Activated naive CD8-positive, alpha-beta T cell treated with anti-CD3 and anti-CD28 coated beads, Interleukin-2, amount 50 U/mL, for 24 hours (primary cell): ENCODE measurements around the gene TMEM204.

Experiments used
- ATAC-seq: fragments of 150-1000 bp; cut with Tn5 transposase; one replicate; pipeline ENCODE4 v1.10.0; 2021
- DNase-seq: peaks from one replicate; pipeline ENCODE4 v3.0.0; 2021
- H3K27ac Mint-ChIP-seq: one replicate; pipeline ENCODE4 v1.8.0; 2021; ENCODE audit warnings: mild to moderate bottlenecking, mixed read lengths
- H3K27me3 Mint-ChIP-seq: one replicate; pipeline ENCODE4 v1.8.0; 2021; ENCODE audit warnings: mixed read lengths
- H3K36me3 Mint-ChIP-seq: one replicate; pipeline ENCODE4 v1.8.0; 2021; ENCODE audit warnings: low read depth, mixed read lengths
- H3K4me1 Mint-ChIP-seq: one replicate; pipeline ENCODE4 v1.8.0; 2021; ENCODE audit warnings: mixed read lengths
- H3K4me3 Mint-ChIP-seq: one replicate; pipeline ENCODE4 v1.8.0; 2021; ENCODE audit warnings: mild to moderate bottlenecking, moderate library complexity, mixed read lengths
- H3K9me3 Mint-ChIP-seq: one replicate; pipeline ENCODE4 v1.8.0; 2021; ENCODE audit warnings: mixed read lengths

Gene TMEM204

DNA sequence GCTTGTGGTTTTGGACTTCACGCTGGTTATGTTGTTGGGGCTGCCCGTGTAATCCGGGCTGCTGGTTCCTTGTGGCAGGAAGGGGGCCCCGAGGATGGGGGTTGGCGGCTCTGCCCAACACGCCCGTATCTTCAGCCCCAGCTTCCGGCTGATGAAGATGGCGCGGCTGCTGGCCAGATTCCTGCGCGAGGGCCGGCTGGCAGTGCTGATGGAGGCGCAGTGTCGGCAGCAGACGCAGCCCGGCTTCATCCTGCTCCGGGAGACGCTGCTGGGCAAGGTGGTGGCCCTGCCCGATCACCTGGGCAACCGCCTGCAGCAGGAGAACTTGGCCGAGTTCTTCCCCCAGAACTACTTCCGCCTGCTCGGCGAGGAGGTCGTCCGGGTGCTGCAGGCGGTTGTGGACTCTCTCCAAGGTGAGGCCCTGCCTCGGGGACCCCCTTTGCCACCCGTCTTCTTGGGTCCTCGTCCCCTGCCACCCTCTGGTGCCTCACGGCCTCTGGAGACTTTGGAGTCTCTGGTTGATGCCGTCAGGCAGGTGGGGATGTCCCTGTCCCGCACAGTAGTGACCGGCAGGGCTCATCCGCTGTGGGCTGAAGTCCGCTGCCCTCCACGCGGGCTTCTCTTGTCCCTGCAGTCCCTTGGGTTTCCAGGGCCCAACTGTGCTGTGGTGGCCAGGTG, 38.1 kb upstream of the TMEM204 start:
- Mint-ChIP-seq H3K36me3 (peaks cover 14% of the 10 kb centered on the region), H3K27me3 (no peaks in the 10 kb centered on the region), H3K27ac (no peak overlapping the region), H3K4me3 (peak overlapping the region; percentile 86), H3K4me1 (peaks cover 10% of the 10 kb centered on the region), H3K9me3 (no peaks in the 10 kb centered on the region)
- DNase-seq (no peak), ATAC-seq (no peak)

DNA sequence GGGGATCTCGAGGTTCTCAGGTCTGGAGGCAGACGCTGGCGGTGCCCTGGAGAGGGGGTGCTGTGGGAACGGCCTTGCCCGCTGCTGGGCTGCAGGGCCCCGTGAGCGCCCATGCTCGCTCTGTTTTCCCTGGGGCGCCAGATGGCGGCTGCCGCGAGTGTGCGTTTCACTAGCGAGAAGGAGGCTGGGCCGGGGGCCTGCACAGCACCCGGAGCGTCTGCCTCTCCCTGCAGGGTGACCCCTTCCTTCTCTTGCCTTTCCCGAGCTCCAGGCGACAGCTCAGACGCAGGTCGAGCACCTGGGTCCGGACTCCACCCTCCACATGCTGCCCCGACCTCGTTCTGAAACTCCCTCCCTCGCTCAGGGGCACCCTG, 37.6 kb upstream of the TMEM204 start:
- H3K9me3 Mint-ChIP-seq, result no peaks in the 10 kb centered on the region
- ATAC-seq (no peak), DNase-seq (no peak)
- no peak overlapping the region for H3K27ac Mint-ChIP-seq
- peaks cover 10% of the 10 kb centered on the region for H3K4me1 Mint-ChIP-seq
- no peaks in the 10 kb centered on the region for H3K27me3 Mint-ChIP-seq
- peaks cover 14% of the 10 kb centered on the region for H3K36me3 Mint-ChIP-seq
- H3K4me3 Mint-ChIP-seq, result no peak overlapping the region

DNA sequence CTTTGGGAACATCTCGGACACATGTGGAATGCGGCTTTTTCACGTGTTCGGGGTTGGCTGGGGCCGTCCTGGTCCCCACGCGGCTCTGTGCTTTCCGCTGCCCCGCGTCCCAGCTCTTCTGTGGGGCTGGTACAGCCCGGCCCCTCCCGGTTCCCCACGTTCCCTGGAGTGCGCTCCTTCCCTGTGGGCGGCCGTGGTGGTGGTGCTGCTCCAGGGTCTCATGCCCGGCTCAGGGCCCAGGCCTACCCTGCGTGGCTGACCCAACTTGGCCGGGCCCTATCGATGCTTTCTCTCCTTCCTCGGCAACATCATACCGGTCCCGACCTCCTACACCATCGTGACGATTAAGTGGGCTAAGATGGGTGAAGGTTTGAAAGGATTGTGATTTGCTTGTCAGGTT, 37.0 kb upstream of the TMEM204 start:
- peaks cover 14% of the 10 kb centered on the region for H3K36me3 Mint-ChIP-seq
- H3K4me3 Mint-ChIP-seq, result no peak overlapping the region
- ATAC-seq (no peak), DNase-seq (no peak)
- no peaks in the 10 kb centered on the region for H3K9me3 Mint-ChIP-seq
- no peak overlapping the region for H3K27ac Mint-ChIP-seq
- H3K4me1 Mint-ChIP-seq, result peaks cover 10% of the 10 kb centered on the region
- no peaks in the 10 kb centered on the region for H3K27me3 Mint-ChIP-seq

DNA sequence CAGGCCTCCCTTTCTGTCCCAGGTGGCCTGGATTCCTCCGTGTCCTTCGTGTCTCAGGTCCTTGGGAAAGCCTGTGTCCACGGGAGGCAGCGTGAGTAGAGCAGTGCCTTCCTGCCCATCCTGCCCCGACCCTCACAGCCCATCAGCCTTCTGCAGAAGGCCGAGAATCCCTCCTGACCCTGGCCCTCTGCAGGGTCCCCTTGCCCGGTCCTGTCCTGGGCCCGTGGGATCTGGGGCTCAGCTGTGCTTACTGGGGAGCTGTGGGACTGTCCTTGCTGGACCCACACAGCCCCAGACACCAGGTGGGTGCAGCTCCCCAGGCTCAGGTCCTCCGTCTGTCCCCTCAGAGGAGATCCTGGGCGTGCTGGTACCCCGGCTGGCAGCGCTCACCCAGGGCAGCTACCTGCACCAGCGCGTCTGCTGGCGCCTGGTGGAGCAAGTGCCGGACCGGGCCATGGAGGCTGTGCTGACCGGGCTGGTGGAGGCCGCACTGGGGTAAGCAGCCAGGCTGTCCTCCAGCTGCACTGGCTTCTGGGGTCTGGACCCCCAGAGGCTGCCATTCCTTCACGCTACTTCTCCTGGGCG, 36.4 kb upstream of the TMEM204 start:
- ATAC-seq, result no peak
- peaks cover 14% of the 10 kb centered on the region for H3K36me3 Mint-ChIP-seq

DNA sequence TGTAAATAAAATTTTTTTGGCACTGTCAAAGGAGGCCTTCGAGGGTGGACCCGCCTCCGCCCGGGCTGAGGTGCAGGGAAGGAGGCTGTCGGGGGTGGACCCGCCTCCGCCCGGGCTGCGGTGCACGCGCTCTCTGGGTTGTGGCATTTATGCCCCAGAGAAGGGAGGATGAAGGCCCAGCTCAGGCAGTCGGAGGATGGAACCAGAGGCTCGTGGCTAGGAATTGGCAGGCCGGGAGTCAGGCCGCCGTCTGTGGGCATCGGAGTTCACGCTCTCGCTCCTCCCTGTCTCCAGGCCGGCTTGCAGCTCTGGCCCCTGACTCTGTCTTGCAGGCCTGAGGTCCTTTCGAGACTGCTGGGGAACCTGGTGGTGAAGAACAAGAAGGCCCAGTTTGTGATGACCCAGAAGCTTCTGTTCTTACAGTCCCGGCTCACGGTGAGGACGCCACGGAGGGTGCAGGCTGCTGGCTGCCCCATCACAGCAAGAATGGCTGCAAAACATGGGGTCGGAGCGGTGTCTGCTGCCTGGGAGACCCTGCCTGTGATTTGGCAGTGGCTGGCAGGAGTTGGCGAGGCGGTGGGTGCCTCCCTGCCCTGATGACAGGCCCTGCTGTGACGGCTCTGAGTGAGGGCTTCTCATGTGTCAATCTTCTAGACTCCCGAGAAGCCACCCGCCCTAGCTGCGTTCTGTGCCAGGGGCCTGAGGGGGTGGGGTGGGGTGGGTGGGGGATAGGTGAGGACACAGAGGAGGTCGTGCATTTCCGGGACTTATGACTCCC, 34.4 kb upstream of the TMEM204 start:
- DNase-seq, result no peak
- Mint-ChIP-seq H3K27me3 (no peaks in the 10 kb centered on the region), H3K36me3 (peaks cover 22% of the 10 kb centered on the region), H3K27ac (no peak overlapping the region), H3K9me3 (no peaks in the 10 kb centered on the region), H3K4me1 (no peaks in the 10 kb centered on the region), H3K4me3 (no peak overlapping the region)
- no peak for ATAC-seq

More for the DNA sequence above, 36.4 kb upstream of the TMEM204 start:
- Mint-ChIP-seq H3K27ac (no peak overlapping the region), H3K9me3 (no peaks in the 10 kb centered on the region), H3K4me3 (no peak overlapping the region), H3K27me3 (no peaks in the 10 kb centered on the region), H3K4me1 (peaks cover 10% of the 10 kb centered on the region)
- no peak for DNase-seq

DNA sequence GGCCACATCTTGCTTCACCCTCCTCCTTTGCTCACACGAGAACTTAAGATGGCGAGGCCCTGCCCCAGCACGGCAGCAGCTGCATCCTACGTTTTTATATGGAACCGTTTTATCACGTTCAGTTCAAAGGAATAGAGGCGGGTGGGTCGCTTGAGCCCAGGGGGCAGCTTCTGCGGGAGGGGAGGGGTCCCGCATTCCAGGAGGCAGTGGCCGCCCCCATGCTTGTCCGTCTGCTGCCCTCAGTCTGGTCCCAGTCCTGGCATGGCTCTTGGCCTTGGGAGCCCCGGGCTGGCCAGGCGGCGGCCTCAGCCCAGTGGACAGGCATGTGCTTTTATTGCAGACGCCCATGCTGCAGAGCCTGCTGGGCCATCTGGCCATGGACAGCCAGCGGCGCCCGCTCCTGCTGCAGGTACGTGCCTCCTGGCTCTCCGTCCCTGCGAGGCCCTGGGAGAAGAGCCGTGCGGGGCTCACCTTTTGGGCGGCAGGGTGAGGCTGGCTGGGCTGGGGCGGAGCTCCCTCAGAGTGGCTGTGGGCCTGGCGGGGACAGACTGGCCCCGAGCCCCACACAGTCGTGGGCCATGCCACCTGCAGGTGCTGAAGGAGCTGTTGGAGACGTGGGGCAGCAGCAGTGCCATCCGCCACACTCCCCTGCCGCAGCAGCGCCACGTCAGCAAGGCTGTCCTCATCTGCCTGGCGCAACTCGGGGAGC, 33.6 kb upstream of the TMEM204 start:
- Mint-ChIP-seq H3K36me3 (peaks cover 22% of the 10 kb centered on the region), H3K27me3 (no peaks in the 10 kb centered on the region), H3K27ac (no peak overlapping the region), H3K4me3 (no peak overlapping the region), H3K4me1 (no peaks in the 10 kb centered on the region), H3K9me3 (no peaks in the 10 kb centered on the region)
- DNase-seq, result no peak
- ATAC-seq, result no peak

DNA sequence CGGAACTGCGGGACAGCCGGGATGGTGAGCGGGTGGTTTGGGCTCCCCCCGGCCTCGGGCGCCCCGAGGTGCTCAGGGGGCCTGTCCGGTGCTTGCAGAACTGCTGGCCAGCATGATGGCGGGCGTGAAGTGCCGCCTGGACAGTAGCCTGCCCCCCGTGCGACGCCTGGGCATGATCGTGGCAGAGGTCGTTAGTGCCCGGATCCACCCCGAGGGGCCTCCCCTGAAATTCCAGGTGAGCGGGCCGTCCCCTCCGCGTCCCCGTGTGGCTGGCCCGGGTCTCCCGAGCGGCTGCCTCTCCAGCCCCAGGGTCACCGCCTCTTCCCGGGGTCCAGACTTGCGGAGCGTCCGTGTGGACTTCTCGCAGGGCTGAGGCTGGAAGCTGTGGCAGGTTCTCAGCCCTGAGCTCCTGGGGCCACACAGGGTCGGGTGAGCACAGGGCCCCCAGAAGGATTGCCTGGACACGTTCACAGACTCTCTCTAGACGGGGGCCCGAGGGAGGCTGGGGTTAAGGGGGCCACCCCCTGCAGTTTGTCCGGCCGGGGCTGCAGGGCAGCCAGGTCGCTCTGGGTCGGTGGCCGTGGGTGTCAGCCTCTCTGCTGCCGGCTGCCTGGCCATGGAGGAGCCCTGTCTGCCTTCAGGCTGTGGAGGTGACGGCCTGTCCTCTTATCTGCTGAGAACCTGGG, 32.9 kb upstream of the TMEM204 start:
- Mint-ChIP-seq H3K27ac (no peak overlapping the region), H3K36me3 (peaks cover 22% of the 10 kb centered on the region), H3K27me3 (no peaks in the 10 kb centered on the region), H3K4me1 (no peaks in the 10 kb centered on the region), H3K4me3 (no peak overlapping the region), H3K9me3 (no peaks in the 10 kb centered on the region)
- DNase-seq (no peak), ATAC-seq (no peak)

DNA sequence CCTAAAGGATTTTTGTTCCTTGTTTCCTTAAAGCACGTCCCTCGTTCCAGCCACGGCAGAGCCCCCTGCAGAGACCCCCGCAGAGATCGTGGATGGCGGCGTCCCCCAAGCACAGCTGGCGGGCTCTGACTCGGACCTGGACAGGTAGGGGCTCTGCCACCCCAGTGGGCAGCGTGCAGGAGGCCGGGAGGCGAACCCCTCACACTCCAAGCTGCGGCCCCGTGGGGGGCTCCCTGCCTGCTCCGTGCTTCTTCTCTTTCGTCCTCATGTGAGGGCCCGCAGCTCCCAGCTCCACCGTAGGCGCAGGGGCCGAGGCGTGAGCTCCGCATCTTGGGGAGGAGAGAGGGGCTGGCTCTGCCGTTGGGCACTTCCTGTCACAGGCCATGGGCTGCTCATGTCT, 31.8 kb upstream of the TMEM204 start:
- Mint-ChIP-seq H3K9me3 (no peaks in the 10 kb centered on the region), H3K36me3 (peaks cover 21% of the 10 kb centered on the region), H3K27me3 (no peaks in the 10 kb centered on the region), H3K27ac (no peak overlapping the region), H3K4me1 (no peaks in the 10 kb centered on the region), H3K4me3 (no peak overlapping the region)
- DNase-seq (no peak), ATAC-seq (no peak)

DNA sequence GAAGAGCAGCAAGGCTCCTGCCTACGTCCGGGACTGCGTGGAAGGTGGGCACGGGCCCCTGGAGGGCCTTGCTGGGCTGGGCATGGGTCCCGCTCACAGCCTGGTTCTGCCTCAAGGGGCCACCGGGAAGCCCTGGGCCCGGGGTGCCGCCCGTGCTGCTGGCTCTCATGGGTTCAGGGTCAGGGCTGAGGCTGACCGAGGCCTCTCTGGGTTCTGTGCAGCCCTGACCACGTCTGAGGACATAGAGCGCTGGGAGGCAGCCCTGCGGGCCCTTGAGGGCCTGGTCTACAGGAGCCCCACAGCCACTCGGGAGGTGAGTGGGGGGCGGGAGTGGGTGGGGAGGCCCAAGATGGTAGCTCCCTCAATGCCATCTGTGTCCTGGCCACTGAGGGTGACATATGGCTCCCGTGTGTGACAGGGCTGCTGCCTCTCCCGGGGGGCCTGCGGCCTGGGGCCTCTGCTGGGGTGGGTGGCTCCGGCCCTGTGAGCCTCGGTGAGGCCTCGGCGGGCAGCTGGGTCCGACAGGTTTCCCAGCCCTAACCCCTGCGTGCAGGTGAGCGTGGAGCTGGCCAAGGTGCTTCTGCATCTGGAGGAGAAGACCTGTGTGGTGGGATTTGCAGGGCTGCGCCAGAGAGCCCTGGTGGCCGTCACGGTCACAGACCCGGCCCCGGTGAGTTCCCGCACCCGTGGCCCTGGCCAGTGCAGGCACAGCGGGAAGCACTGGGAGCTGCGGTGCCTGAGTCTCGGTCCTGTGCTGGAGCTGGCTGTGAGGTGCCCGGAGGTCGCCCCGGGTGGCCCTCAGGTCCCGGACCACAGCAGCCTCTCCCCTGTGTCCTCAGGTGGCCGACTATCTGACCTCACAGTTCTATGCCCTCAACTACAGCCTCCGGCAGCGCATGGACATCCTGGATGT, 31.1 kb upstream of the TMEM204 start:
- no peaks in the 10 kb centered on the region for H3K4me1 Mint-ChIP-seq

DNA sequence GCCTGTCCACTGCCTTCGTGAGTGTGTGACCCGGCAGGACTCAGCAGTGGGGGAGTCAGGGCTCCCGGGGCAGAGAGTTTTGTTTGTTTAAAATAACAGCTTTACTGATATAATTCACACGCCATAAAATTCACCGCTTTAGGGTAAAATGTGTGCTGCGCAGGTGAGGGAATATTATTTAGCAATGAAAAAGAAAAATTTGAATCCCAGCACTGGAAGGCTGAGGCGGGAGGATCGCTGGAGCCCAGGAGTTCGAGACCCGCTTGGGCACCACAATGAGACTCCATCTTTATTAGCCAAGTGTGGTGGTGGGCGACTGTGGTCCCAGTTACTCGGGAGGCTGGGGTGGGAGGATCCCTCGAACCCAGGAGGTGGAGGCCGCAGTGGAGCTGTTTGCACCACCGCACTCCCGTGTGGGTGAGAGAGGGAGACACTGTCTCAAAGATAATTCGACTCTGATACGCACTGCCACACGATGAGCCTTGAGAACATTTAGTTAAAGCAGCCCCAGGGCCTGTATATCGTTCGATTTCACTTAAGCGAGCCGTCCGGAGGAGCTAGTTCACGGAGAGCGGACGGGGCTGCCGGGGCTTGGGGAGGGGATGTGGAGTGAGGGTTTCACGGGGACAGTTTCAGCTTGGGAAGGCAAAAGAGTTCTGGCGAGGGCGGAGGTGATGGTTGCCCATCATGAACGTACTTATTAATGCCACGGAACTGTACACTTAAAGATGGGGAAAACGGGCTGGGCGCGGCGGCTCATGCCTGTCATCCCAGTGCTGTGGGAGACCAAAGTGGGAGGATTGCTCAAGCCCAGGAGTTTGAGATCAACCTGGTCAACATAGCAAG, 30.1 kb upstream of the TMEM204 start:
- H3K9me3 Mint-ChIP-seq, result no peaks in the 10 kb centered on the region

More for the DNA sequence above, 31.1 kb upstream of the TMEM204 start:
- no peaks in the 10 kb centered on the region for H3K27me3 Mint-ChIP-seq
- ATAC-seq (no peak), DNase-seq (no peak)
- no peaks in the 10 kb centered on the region for H3K9me3 Mint-ChIP-seq
- no peak overlapping the region for H3K4me3 Mint-ChIP-seq
- H3K36me3 Mint-ChIP-seq, result peaks cover 17% of the 10 kb centered on the region
- H3K27ac Mint-ChIP-seq, result no peak overlapping the region

DNA sequence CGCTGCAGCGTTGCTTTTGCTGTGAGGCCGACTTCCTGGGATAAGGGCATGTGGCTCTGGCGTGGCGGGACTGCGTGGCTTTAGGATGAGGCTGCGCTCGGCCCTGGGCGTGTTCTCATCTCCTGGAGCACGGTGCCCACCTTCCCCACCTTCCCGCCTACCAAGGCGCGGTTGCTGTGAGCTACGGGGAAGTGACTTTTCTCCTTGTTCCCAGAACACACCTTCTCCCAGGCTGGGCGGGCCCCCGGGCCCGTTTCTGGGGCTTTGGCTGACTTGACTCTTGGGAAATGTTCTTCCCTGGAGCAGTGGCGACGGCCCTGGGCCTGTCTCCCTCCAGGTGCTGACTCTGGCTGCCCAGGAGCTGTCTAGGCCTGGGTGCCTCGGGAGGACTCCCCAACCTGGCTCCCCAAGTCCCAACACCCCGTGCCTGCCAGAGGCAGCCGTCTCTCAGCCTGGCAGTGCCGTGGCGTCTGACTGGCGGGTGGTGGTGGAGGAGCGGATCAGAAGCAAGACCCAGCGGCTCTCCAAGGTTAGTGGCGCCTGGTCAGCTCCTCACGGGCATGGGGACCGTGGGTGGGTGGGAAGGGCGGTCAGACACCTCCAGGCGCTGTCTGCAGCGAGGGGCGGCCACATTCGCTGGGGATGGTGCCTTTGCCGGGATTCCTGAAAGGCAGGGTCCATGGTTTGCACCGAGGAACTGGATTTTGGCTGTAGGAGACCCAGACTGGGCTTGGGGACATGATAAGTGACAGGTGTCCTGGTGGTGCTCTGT, 28.2 kb upstream of the TMEM204 start:
- Mint-ChIP-seq H3K4me1 (no peaks in the 10 kb centered on the region), H3K9me3 (no peaks in the 10 kb centered on the region), H3K27ac (no peak overlapping the region), H3K4me3 (no peak overlapping the region), H3K36me3 (peaks cover 11% of the 10 kb centered on the region), H3K27me3 (no peaks in the 10 kb centered on the region)
- no peak for ATAC-seq
- no peak for DNase-seq

More for the DNA sequence above, 30.1 kb upstream of the TMEM204 start:
- peaks cover 12% of the 10 kb centered on the region for H3K36me3 Mint-ChIP-seq
- no peak overlapping the region for H3K4me3 Mint-ChIP-seq
- H3K4me1 Mint-ChIP-seq, result no peaks in the 10 kb centered on the region
- ATAC-seq (no peak), DNase-seq (no peak)
- H3K27me3 Mint-ChIP-seq, result no peaks in the 10 kb centered on the region
- no peak overlapping the region for H3K27ac Mint-ChIP-seq

DNA sequence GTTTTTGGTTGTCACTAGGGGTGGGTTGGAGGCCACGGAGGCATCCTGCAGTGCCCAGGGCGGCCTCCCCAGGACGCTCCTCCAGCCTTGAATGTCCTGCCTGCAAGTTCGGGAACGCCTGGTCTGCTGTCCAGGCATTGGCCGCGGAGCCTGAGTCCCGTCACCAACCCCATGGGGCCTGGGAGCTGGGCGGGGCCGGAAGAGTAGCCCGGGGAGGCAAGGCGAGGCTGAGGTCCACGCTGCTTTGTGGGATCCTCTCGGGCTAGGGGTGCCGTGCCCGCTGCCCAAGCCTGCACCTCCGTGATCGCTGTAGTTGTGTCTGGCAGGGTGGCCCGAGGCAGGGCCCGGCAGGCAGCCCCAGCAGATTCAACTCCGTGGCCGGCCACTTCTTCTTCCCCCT, 27.6 kb upstream of the TMEM204 start:
- H3K27me3 Mint-ChIP-seq, result no peaks in the 10 kb centered on the region
- H3K36me3 Mint-ChIP-seq, result peaks cover 12% of the 10 kb centered on the region
- ATAC-seq (no peak), DNase-seq (no peak)
- no peak overlapping the region for H3K4me3 Mint-ChIP-seq
- no peak overlapping the region for H3K27ac Mint-ChIP-seq
- H3K9me3 Mint-ChIP-seq, result no peaks in the 10 kb centered on the region
- no peaks in the 10 kb centered on the region for H3K4me1 Mint-ChIP-seq
